Hippocampal formation (tissue), 2 donors: ENCODE data around the gene GTF3C2.

ENCODE experiments used
- DNase-seq, 2 donors: peaks; one replicate each; lab custom pipeline; 2025; lab: John Stamatoyannopoulos, UW

Gene GTF3C2

GRCh38 chr2:27296481-27296880 lies 60.1 kb downstream of the GTF3C2 start:
- no peak for DNase-seq

- DNase-seq: no peak
Measured at GRCh38 chr2:27294928-27295327, 61.6 kb downstream of the GTF3C2 start.

GRCh38 chr2:27291865-27292264 lies 64.7 kb downstream of the GTF3C2 start:
- DNase-seq: no peak

- DNase-seq: no peak
Measured at GRCh38 chr2:27290549-27290948, 66.0 kb downstream of the GTF3C2 start.

GRCh38 chr2:27288610-27289009 lies 68.0 kb downstream of the GTF3C2 start:
- DNase-seq: no peak

- no peak for DNase-seq
Measured at GRCh38 chr2:27285481-27285880, 71.1 kb downstream of the GTF3C2 start.

- no peak for DNase-seq
Measured at GRCh38 chr2:27284996-27285395, 71.6 kb downstream of the GTF3C2 start.

- no peak for DNase-seq
Measured at GRCh38 chr2:27282892-27283291, 73.7 kb downstream of the GTF3C2 start.

GRCh38 chr2:27281855-27282559 lies 74.6 kb downstream of the GTF3C2 start, which contains the start of gene TRIM54:
Gene TRIM54 (plus strand): TSS chr2:27282429. CDS start chr2:27282732, 303 bp downstream.
- no peak for DNase-seq

- DNase-seq: no peak
Measured at GRCh38 chr2:27281442-27281841, 75.1 kb downstream of the GTF3C2 start.

- no peak for DNase-seq
Measured at GRCh38 chr2:27280826-27281225, 75.7 kb downstream of the GTF3C2 start.

- DNase-seq: no peak
Measured at GRCh38 chr2:27278010-27278409, 78.6 kb downstream of the GTF3C2 start.
